Endothelial cell of umbilical vein (primary cell): ENCODE measurements around the gene UBE2QL1. TPM values are rescaled to one million over a fixed set of nuclear protein-coding genes. Genes with fewer than 3 reads are reported as not detected.

ENCODE experiments used
- BruUV-seq: library from RNA; stranded (reverse); fragments of 400-500 nt; replicated peaks from 2 replicates; lab custom pipeline; 2021; lab: Mats Ljungman, UMichigan
- CTCF ChIA-PET: fragments of 300-600, 350-600 bp; sonication (Branson Sonifier 250); formaldehyde crosslinking; loops from one replicate; lab custom pipeline; 2021; ENCODE audit warnings: antibody characterized with exemption, inconsistent platforms; lab: Charles Lee
- POLR2A ChIA-PET: fragments of 300-600, 350-600 bp; sonication (Branson Sonifier 250); formaldehyde crosslinking; loops from one replicate; lab custom pipeline; 2021; ENCODE audit warnings: antibody characterized with exemption, inconsistent platforms; lab: Charles Lee
- DNase-seq: peaks from one replicate; pipeline ENCODE4 v3.0.0-alpha.2; 2011; ENCODE audit warnings: low read depth, low spot score
- FAIRE-seq: peaks from 2 replicates; lab custom pipeline; 2011; peaks lifted over from hg19 to GRCh38; lab: Jason Lieb, UNC
- H2AFZ ChIP-seq: 2 replicates; pipeline ENCODE4 v1.6.0; 2012; ENCODE audit warnings: low read depth, low read length, control low read depth, inconsistent platforms
- H3K27ac ChIP-seq: 2 replicates; pipeline ENCODE4 v1.5.1; 2011; ENCODE audit warnings: low read depth, mild to moderate bottlenecking, control low read depth, low read length, moderate library complexity; ENCODE audit not compliant: insufficient read depth
- H3K27me3 ChIP-seq, 2 experiments: 2 replicates each; pipeline versions ENCODE4 v1.6.0 to v1.6.1; 2011; ENCODE audit warnings: low read length in 2 of 2, mixed read lengths in 1 of 2; ENCODE audit not compliant: control insufficient read depth in 2 of 2, insufficient read depth in 2 of 2
- H3K36me3 ChIP-seq, 2 experiments: 2 replicates in 1 of 2; 3 replicates in 1 of 2; pipeline ENCODE4 v1.5.1; 2011; ENCODE audit warnings: low read length in 2 of 2, mild to moderate bottlenecking in 1 of 2, moderate library complexity in 1 of 2; ENCODE audit not compliant: control insufficient read depth in 2 of 2, insufficient read depth in 2 of 2; ENCODE audit errors: extremely low read depth in 1 of 2
- H3K4me1 ChIP-seq: 3 replicates; pipeline ENCODE4 v1.5.1; 2011; ENCODE audit warnings: mild to moderate bottlenecking, low read length; ENCODE audit not compliant: control insufficient read depth, insufficient read depth; ENCODE audit errors: extremely low read depth
- H3K4me2 ChIP-seq: 2 replicates; pipeline ENCODE4 v1.6.1; 2011; ENCODE audit warnings: low read length, control low read depth, mixed read lengths; ENCODE audit not compliant: insufficient read depth
- H3K4me3 ChIP-seq, 3 experiments: fragments of 200-600 bp in 1 of 3; sonication (generic), shearing (Covaris generic) in 1 of 3; replicated peaks in 1 of 3; 2 replicates each; pipeline ENCODE4 v1.5.1; 2011 to 2016; ENCODE audit warnings: control low read depth in 3 of 3, low read length in 3 of 3, mild to moderate bottlenecking in 2 of 3, inconsistent platforms in 1 of 3, low read depth in 1 of 3, moderate library complexity in 1 of 3; ENCODE audit not compliant: insufficient read depth in 1 of 3
- H3K79me2 ChIP-seq: 2 replicates; pipeline ENCODE4 v1.6.0; 2012; ENCODE audit warnings: low read length, inconsistent platforms; ENCODE audit not compliant: control insufficient read depth, insufficient read depth
- H3K9ac ChIP-seq: replicated peaks from 2 replicates; pipeline ENCODE3; 2011; ENCODE audit warnings: low read length, control low read depth; ENCODE audit not compliant: insufficient read depth; ENCODE audit errors: extremely low read depth
- H3K9me1 ChIP-seq: replicated peaks from 3 replicates; pipeline ENCODE4 v1.6.0; 2011; ENCODE audit warnings: mild to moderate bottlenecking, low read length; ENCODE audit not compliant: control insufficient read depth, insufficient read depth; ENCODE audit errors: extremely low read depth
- H3K9me3 ChIP-seq: replicated peaks from 2 replicates; pipeline ENCODE4 v1.5.1; 2012; ENCODE audit warnings: low read length, inconsistent platforms; ENCODE audit not compliant: control insufficient read depth, insufficient read depth
- H4K20me1 ChIP-seq: replicated peaks from 2 replicates; pipeline ENCODE3; 2011; ENCODE audit warnings: mild to moderate bottlenecking, low read length; ENCODE audit not compliant: control insufficient read depth, insufficient read depth; ENCODE audit errors: extremely low read depth
- EZH2 ChIP-seq: IDR thresholded peaks from 2 replicates; pipeline ENCODE4 v1.6.1; 2012; ENCODE audit warnings: borderline replicate concordance, low read depth, mild to moderate bottlenecking, moderate library complexity, low read length, inconsistent platforms; ENCODE audit not compliant: severe bottlenecking
- FOS ChIP-seq: IDR thresholded peaks from 2 replicates; pipeline ENCODE4 v1.6.1; 2011; ENCODE audit warnings: mild to moderate bottlenecking, low read length, moderate library complexity, borderline replicate concordance; ENCODE audit not compliant: insufficient read depth
- GATA2 ChIP-seq: IDR thresholded peaks from 2 replicates; pipeline ENCODE4 v1.7.0; 2011; ENCODE audit warnings: low read depth, mild to moderate bottlenecking, moderate library complexity, mixed read lengths, low read length; ENCODE audit not compliant: insufficient read length, insufficient read depth
- JUN ChIP-seq: IDR thresholded peaks from 2 replicates; pipeline ENCODE4 v1.6.1; 2011; ENCODE audit warnings: borderline replicate concordance, low read depth; ENCODE audit not compliant: insufficient read length, insufficient read depth
- MYC ChIP-seq: IDR thresholded peaks from one replicate; pipeline ENCODE4 v1.6.1; 2011; ENCODE audit warnings: mild to moderate bottlenecking, low read depth, low read length
- POLR2A ChIP-seq: IDR thresholded peaks from 2 replicates; pipeline ENCODE4 v1.6.1; 2012; ENCODE audit warnings: low read depth, mild to moderate bottlenecking, control low read depth, low read length
- POLR2AphosphoS5 ChIP-seq: IDR thresholded peaks from 2 replicates; pipeline ENCODE4 v1.6.1; 2012; ENCODE audit warnings: low read depth, mild to moderate bottlenecking, control low read depth, low read length, moderate library complexity; ENCODE audit not compliant: insufficient read depth
- dilution Hi-C: fragments of 300-500 bp; cut with MboI; formaldehyde crosslinking; loops from one replicate; pipeline ENCODE4 v1.15.0; 2019; ENCODE audit warnings: low sequenced_read_pairs; ENCODE audit not compliant: extremely low pct_ligation_motif_present
- intact Hi-C: fragments of 100-400 bp; cut with micrococcal nuclease; formaldehyde crosslinking; loops from one replicate; pipeline ENCODE4 v1.10.0; 2022
- polyA plus RNA-seq, 4 experiments: library from polyadenylated mRNA; depleted of rRNA in 3 of 4; stranded (reverse) in 3 of 4; unstranded in 1 of 4; fragments of >200 nt; gene quantifications; 2 replicates each; pipeline versions ENCODE4 v1.2.1 to v1.2.3, GENCODE V29; 2011 to 2012; ENCODE audit warnings: missing spikeins in 1 of 4
- total RNA-seq: library from RNA; stranded (reverse); gene quantifications from 2 replicates; pipeline ENCODE4 v1.2.3, GENCODE V29; 2021
- TF ChIP-seq, protein P1 (sequence below): IDR thresholded peaks from 2 replicates; pipeline ENCODE4 v1.6.1; 2011; ENCODE audit not compliant: insufficient read depth, insufficient read length
- TF ChIP-seq, protein P2 (sequence below), 2 donors: IDR thresholded peaks; 1 replicate in 1 of 2; 2 replicates in 1 of 2; pipeline ENCODE4 v1.5.1; 2011; ENCODE audit warnings: low read length in 2 of 2, mild to moderate bottlenecking in 2 of 2, moderate library complexity in 2 of 2, control low read depth in 1 of 2, inconsistent platforms in 1 of 2, low read depth in 1 of 2; ENCODE audit not compliant: insufficient read depth in 1 of 2; ENCODE audit errors: extremely low read depth in 1 of 2

UBE2QL1 gene
- total and polyA plus RNA-seq, 2 donors (not counting 3 experiments of a cell fraction or from before 2014, with no cell fraction given), result 0.04 to 0.15 TPM

GRCh38 chr5:6505783-6506557 lies 57.3 kb downstream of the UBE2QL1 start:
- H3K79me2 ChIP-seq, result no peaks in the 10 kb centered on the region
- dilution Hi-C loops (no loop called here), intact Hi-C loops (no loop called here)
- FAIRE-seq (no peak), DNase-seq (no peak)
- H3K9ac ChIP-seq, result no peak overlapping the region
- ChIA-PET POLR2A (no interaction called here), CTCF (no interaction called here)
- no peak overlapping the region for H2AFZ ChIP-seq
- BruUV-seq, result no TSS peak
- no peaks in the 10 kb centered on the region for H3K36me3 ChIP-seq
- no peak overlapping the region for H3K27ac ChIP-seq
- H3K27me3 ChIP-seq, result no peaks in the 10 kb centered on the region
- no peaks in the 10 kb centered on the region for H4K20me1 ChIP-seq
- H3K9me3 ChIP-seq, result no peaks in the 10 kb centered on the region
- no peak overlapping the region for H3K4me3 ChIP-seq
- TF ChIP-seq POLR2AphosphoS5 (no peak), MYC (no peak), GATA2 (no peak), EZH2 (no peak), FOS (no peak), POLR2A (no peak), JUN (no peak)
- TF ChIP-seq, protein P1, sequence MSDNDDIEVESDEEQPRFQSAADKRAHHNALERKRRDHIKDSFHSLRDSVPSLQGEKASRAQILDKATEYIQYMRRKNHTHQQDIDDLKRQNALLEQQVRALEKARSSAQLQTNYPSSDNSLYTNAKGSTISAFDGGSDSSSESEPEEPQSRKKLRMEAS, result no peak
- TF ChIP-seq, protein P2, sequence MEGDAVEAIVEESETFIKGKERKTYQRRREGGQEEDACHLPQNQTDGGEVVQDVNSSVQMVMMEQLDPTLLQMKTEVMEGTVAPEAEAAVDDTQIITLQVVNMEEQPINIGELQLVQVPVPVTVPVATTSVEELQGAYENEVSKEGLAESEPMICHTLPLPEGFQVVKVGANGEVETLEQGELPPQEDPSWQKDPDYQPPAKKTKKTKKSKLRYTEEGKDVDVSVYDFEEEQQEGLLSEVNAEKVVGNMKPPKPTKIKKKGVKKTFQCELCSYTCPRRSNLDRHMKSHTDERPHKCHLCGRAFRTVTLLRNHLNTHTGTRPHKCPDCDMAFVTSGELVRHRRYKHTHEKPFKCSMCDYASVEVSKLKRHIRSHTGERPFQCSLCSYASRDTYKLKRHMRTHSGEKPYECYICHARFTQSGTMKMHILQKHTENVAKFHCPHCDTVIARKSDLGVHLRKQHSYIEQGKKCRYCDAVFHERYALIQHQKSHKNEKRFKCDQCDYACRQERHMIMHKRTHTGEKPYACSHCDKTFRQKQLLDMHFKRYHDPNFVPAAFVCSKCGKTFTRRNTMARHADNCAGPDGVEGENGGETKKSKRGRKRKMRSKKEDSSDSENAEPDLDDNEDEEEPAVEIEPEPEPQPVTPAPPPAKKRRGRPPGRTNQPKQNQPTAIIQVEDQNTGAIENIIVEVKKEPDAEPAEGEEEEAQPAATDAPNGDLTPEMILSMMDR (IDR thresholded peaks at IDR 0.05; ENCODE audit: extremely low read depth in 1 of 2, insufficient read depth in 1 of 2, low read depth in 1 of 2, low read length in 2 of 2), result no peak
- H3K4me1 ChIP-seq, result no peaks in the 10 kb centered on the region
- no peaks in the 10 kb centered on the region for H3K9me1 ChIP-seq
- no peak overlapping the region for H3K4me2 ChIP-seq
